Measurements from ENCODE around the gene EIF2AK2. TPM values are rescaled to one million over a fixed set of nuclear protein-coding genes. Genes with fewer than 3 reads are reported as not detected.

The EIF2AK2 gene
- total and polyA plus RNA-seq, 2 experiments from 2014 or later = 33.8 to 35.5 TPM

DNA sequence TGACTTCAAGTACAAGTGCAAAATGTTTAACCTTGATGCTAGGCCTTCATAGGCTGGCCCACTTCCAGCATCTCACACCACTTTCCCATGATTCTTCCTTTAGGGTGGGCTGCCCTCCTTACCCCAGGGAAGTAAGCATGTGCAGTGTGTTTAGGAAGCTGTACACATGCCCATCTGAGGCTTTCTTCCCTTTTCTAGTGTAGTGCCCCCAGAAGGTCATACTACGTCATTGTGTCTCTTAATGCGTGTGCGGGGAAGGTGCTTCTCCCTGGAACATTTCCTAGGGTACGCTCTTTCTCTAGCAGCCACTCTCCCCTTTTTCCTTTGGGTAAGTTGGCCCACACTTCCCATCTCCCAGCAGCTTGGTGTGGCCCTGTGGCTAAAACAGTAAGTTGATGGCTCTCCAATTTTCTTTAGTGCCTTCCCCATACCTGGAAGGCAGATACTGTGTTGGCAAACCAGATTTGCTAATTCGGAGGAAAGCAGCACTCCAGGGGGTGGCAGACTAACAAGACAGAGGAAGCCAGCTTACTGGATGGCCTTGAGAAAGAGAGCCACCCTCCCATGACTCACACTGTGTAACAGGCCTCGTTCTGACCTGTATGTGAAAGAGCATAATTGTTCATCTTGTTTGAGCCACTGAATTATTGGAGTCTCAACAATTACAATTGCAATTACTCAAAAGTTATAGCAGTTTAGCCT lies 32.8 kb upstream of the EIF2AK2 start:
- H3K9me3 Mint-ChIP-seq = no peaks in the 10 kb centered on the region

DNA sequence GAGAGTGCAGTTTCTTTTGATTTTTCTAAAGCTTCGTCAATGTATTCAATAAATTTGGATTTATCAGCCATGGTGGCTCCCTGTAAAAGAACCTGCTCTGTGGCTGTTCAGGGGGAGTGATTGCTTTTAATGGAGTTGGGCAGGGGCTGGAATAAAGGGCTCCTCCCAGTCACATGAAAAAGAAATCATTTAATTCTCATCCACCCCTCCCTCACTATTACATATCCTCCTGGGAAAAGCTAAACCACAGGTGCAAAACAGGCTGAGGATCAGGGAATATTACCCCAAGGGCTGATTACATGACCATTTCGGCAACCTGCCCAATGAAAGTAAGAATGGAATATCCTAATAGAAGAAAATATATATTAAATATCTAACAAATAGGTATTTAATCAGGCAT lies 31.8 kb upstream of the EIF2AK2 start, which contains the start of gene SULT6B1:
Gene SULT6B1 (minus strand): TSS at position 101 of the 400 bp plus-strand sequence. CDS start 30 bp downstream, at position 71.
- Histone ChIP-seq H3K4me2 (no peak within 1 kb of the TSS), H3K4me3 (no peak within 1 kb of the TSS), H3K36me3 (ENCODE audit: insufficient read depth) (no peaks in the 10 kb centered on the region), H2AFZ (peak within 1 kb of the TSS; percentile 33; the same call in 1 of the 2 replicates), H3K4me1 (ENCODE audit: insufficient read depth) (peaks cover 39% of the 10 kb centered on the region), H3K79me2 (replicated peaks; ENCODE audit: insufficient read depth) (no peaks in the 10 kb centered on the region), H4K20me1 (replicated peaks; ENCODE audit: insufficient read depth) (no peaks in the 10 kb centered on the region), H3K27ac (ENCODE audit: low read depth) (0 out of 2 replicates have a peak within 1 kb of the TSS, but pooled peaks have one; percentile 67), H3F3A (replicated peaks; ENCODE audit: low read depth) (0 out of 2 replicates have a peak, but pooled peaks cover 3% of the 10 kb centered on the region), H3K27me3 (ENCODE audit: insufficient read depth) (no peaks in the 10 kb centered on the region), H3K9me2 (ENCODE audit: insufficient read depth) (no peaks in the 10 kb centered on the region)
- no peaks in the 10 kb centered on the region for H3K9me3 Mint-ChIP-seq
- H3K27ac Mint-ChIP-seq = 0 out of 2 replicates have a peak within 1 kb of the TSS, but pooled peaks have one; percentile 70
- H3K27me3 Mint-ChIP-seq (ENCODE audit: insufficient read depth, low read depth, poor library complexity) = peaks cover 6% of the 10 kb centered on the region
- no peaks in the 10 kb centered on the region for H3K36me3 Mint-ChIP-seq (ENCODE audit: low read depth)
- H3K4me3 Mint-ChIP-seq = no peak within 1 kb of the TSS
- ATAC-seq (no peak), DNase-seq (ENCODE audit: low spot score) (no peak)
- peaks cover 43% of the 10 kb centered on the region for H3K4me1 Mint-ChIP-seq
- TF ChIP-seq POLR2AphosphoS5 (IDR thresholded peaks at IDR 0.05; ENCODE audit: low read depth) = no peak
- TF ChIP-seq, protein P1, sequence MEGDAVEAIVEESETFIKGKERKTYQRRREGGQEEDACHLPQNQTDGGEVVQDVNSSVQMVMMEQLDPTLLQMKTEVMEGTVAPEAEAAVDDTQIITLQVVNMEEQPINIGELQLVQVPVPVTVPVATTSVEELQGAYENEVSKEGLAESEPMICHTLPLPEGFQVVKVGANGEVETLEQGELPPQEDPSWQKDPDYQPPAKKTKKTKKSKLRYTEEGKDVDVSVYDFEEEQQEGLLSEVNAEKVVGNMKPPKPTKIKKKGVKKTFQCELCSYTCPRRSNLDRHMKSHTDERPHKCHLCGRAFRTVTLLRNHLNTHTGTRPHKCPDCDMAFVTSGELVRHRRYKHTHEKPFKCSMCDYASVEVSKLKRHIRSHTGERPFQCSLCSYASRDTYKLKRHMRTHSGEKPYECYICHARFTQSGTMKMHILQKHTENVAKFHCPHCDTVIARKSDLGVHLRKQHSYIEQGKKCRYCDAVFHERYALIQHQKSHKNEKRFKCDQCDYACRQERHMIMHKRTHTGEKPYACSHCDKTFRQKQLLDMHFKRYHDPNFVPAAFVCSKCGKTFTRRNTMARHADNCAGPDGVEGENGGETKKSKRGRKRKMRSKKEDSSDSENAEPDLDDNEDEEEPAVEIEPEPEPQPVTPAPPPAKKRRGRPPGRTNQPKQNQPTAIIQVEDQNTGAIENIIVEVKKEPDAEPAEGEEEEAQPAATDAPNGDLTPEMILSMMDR (conservative IDR thresholded peaks at IDR 0.05; ENCODE audit: low read depth in 2 of 2) = no peak
- TF ChIP-seq ZNF114 (CRISPR knock-in tag; IDR thresholded peaks at IDR 0.05) = no peak
- TF ChIP-seq NANOG (IDR thresholded peaks at IDR 0.05; ENCODE audit: borderline replicate concordance) = no peak
- TF ChIP-seq, protein P2, sequence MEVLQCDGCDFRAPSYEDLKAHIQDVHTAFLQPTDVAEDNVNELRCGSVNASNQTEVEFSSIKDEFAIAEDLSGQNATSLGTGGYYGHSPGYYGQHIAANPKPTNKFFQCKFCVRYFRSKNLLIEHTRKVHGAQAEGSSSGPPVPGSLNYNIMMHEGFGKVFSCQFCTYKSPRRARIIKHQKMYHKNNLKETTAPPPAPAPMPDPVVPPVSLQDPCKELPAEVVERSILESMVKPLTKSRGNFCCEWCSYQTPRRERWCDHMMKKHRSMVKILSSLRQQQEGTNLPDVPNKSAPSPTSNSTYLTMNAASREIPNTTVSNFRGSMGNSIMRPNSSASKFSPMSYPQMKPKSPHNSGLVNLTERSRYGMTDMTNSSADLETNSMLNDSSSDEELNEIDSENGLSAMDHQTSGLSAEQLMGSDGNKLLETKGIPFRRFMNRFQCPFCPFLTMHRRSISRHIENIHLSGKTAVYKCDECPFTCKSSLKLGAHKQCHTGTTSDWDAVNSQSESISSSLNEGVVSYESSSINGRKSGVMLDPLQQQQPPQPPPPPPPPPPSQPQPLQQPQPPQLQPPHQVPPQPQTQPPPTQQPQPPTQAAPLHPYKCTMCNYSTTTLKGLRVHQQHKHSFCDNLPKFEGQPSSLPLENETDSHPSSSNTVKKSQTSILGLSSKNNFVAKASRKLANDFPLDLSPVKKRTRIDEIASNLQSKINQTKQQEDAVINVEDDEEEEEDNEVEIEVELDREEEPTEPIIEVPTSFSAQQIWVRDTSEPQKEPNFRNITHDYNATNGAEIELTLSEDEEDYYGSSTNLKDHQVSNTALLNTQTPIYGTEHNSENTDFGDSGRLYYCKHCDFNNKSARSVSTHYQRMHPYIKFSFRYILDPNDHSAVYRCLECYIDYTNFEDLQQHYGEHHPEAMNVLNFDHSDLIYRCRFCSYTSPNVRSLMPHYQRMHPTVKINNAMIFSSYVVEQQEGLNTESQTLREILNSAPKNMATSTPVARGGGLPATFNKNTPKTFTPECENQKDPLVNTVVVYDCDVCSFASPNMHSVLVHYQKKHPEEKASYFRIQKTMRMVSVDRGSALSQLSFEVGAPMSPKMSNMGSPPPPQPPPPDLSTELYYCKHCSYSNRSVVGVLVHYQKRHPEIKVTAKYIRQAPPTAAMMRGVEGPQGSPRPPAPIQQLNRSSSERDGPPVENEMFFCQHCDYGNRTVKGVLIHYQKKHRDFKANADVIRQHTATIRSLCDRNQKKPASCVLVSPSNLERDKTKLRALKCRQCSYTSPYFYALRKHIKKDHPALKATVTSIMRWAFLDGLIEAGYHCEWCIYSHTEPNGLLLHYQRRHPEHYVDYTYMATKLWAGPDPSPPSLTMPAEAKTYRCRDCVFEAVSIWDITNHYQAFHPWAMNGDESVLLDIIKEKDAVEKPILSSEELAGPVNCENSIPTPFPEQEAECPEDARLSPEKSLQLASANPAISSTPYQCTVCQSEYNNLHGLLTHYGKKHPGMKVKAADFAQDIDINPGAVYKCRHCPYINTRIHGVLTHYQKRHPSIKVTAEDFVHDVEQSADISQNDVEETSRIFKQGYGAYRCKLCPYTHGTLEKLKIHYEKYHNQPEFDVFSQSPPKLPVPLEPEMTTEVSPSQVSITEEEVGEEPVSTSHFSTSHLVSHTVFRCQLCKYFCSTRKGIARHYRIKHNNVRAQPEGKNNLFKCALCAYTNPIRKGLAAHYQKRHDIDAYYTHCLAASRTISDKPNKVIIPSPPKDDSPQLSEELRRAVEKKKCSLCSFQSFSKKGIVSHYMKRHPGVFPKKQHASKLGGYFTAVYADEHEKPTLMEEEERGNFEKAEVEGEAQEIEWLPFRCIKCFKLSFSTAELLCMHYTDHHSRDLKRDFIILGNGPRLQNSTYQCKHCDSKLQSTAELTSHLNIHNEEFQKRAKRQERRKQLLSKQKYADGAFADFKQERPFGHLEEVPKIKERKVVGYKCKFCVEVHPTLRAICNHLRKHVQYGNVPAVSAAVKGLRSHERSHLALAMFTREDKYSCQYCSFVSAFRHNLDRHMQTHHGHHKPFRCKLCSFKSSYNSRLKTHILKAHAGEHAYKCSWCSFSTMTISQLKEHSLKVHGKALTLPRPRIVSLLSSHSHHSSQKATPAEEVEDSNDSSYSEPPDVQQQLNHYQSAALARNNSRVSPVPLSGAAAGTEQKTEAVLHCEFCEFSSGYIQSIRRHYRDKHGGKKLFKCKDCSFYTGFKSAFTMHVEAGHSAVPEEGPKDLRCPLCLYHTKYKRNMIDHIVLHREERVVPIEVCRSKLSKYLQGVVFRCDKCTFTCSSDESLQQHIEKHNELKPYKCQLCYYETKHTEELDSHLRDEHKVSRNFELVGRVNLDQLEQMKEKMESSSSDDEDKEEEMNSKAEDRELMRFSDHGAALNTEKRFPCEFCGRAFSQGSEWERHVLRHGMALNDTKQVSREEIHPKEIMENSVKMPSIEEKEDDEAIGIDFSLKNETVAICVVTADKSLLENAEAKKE (CRISPR knock-in tag; IDR thresholded peaks at IDR 0.05) = no peak
- TF ChIP-seq JUNB (IDR thresholded peaks at IDR 0.05; ENCODE audit: unreplicated experiment) = no peak

More for the DNA sequence above, 32.8 kb upstream of the EIF2AK2 start:
- DNase-seq (ENCODE audit: low spot score) = peak; percentile 89
- H3K4me2 ChIP-seq = peak overlapping the region; percentile 20; the same call in 1 of the 2 replicates
- H3K27me3 ChIP-seq (ENCODE audit: insufficient read depth) = no peaks in the 10 kb centered on the region
- peaks cover 5% of the 10 kb centered on the region for H3K27me3 Mint-ChIP-seq (ENCODE audit: insufficient read depth, low read depth, poor library complexity)
- H4K20me1 ChIP-seq (replicated peaks; ENCODE audit: insufficient read depth) = no peaks in the 10 kb centered on the region
- TF ChIP-seq, protein P1 (conservative IDR thresholded peaks at IDR 0.05; ENCODE audit: low read depth in 2 of 2) = peak; percentile 42 to 43
- TF ChIP-seq CREB1 (CRISPR knock-in tag; IDR thresholded peaks at IDR 0.05; ENCODE audit: low read depth) = no peak
- TF ChIP-seq POLR2AphosphoS5 (IDR thresholded peaks at IDR 0.05; ENCODE audit: low read depth) = no peak; the same call in 1 of the 2 replicates
- H3K27ac Mint-ChIP-seq = peak overlapping the region; percentile 70
- no peak overlapping the region for H2AFZ ChIP-seq
- H3K36me3 ChIP-seq (ENCODE audit: insufficient read depth) = no peaks in the 10 kb centered on the region
- peaks cover 39% of the 10 kb centered on the region for H3K4me1 ChIP-seq (ENCODE audit: insufficient read depth)
- H3K27ac ChIP-seq (ENCODE audit: low read depth) = peak overlapping the region; percentile 67; the same call in 1 of the 2 replicates
- H3K36me3 Mint-ChIP-seq (ENCODE audit: low read depth) = no peaks in the 10 kb centered on the region
- H3K4me3 ChIP-seq = no peak overlapping the region
- peaks cover 43% of the 10 kb centered on the region for H3K4me1 Mint-ChIP-seq
- peak; percentile 82 for ATAC-seq
- H3F3A ChIP-seq (replicated peaks; ENCODE audit: low read depth) = 0 out of 2 replicates have a peak, but pooled peaks cover 3% of the 10 kb centered on the region
- no peaks in the 10 kb centered on the region for H3K79me2 ChIP-seq (replicated peaks; ENCODE audit: insufficient read depth)
- H3K9me2 ChIP-seq (ENCODE audit: insufficient read depth) = no peaks in the 10 kb centered on the region
- no peak overlapping the region for H3K4me3 Mint-ChIP-seq
